Mesothelial cell of epicardium (in vitro differentiated cells): ENCODE results near the gene GPC4. TPM values are rescaled to one million over a fixed set of nuclear protein-coding genes. Genes with fewer than 3 reads are reported as not detected.

ENCODE experiments used
- DNase-seq, 2 experiments: peaks; one replicate each; pipeline ENCODE4 v3.0.0; 2021; ENCODE audit warnings: low spot score in 2 of 2; ENCODE audit not compliant: unreplicated experiment in 2 of 2
- H3K27ac Mint-ChIP-seq: 2 replicates; pipeline ENCODE4 v1.8.0; 2021; ENCODE audit warnings: mixed read lengths
- H3K27me3 Mint-ChIP-seq: 2 replicates; pipeline ENCODE4 v1.8.0; 2021; ENCODE audit warnings: low read depth, mixed read lengths
- H3K36me3 Mint-ChIP-seq: 2 replicates; pipeline ENCODE4 v1.8.0; 2021; ENCODE audit warnings: mixed read lengths
- H3K4me1 Mint-ChIP-seq: 2 replicates; pipeline ENCODE4 v1.8.0; 2021; ENCODE audit warnings: mixed read lengths
- H3K4me3 Mint-ChIP-seq: 2 replicates; pipeline ENCODE4 v1.8.0; 2021; ENCODE audit warnings: mild to moderate bottlenecking, moderate library complexity, mixed read lengths
- H3K9me3 Mint-ChIP-seq: 2 replicates; pipeline ENCODE4 v1.8.0; 2021; ENCODE audit warnings: mixed read lengths
- total RNA-seq: library from RNA; stranded (reverse); gene quantifications from 3 replicates; pipeline ENCODE4 v1.2.1, GENCODE V29; 2021
- TF ChIP-seq, protein P1 (sequence below): fragments of 200-600 bp; sonication (generic); IDR thresholded peaks from one replicate; pipeline ENCODE4 v1.5.0; 2021; ENCODE audit warnings: antibody characterized with exemption; ENCODE audit not compliant: unreplicated experiment

Gene GPC4
- total RNA-seq, 1 donor from 2014 or later: 44.8 TPM

DNA sequence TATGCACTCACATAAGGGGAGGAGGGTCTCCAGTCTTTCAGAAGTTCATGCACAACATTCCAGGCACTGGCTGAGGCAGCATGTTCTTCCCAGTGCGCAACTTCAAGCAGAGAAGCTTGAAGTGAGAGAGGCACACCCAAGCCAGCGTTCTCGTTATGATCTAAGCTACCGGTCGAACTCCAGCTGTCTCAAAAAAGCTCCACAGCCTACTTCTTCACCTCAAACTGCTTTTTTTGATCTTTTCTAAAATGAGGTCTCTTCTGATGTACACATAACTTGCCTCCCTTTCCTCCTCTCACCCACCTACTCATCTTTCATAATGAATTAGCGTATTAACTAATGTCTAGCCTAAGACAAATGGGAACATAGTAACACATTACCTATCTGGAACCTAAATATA lies 25.3 kb downstream of the GPC4 start:
- peak overlapping the region; percentile 18 for H3K27ac Mint-ChIP-seq
- no peak overlapping the region for H3K4me3 Mint-ChIP-seq
- H3K36me3 Mint-ChIP-seq: no peaks in the 10 kb centered on the region
- TF ChIP-seq, protein P1, sequence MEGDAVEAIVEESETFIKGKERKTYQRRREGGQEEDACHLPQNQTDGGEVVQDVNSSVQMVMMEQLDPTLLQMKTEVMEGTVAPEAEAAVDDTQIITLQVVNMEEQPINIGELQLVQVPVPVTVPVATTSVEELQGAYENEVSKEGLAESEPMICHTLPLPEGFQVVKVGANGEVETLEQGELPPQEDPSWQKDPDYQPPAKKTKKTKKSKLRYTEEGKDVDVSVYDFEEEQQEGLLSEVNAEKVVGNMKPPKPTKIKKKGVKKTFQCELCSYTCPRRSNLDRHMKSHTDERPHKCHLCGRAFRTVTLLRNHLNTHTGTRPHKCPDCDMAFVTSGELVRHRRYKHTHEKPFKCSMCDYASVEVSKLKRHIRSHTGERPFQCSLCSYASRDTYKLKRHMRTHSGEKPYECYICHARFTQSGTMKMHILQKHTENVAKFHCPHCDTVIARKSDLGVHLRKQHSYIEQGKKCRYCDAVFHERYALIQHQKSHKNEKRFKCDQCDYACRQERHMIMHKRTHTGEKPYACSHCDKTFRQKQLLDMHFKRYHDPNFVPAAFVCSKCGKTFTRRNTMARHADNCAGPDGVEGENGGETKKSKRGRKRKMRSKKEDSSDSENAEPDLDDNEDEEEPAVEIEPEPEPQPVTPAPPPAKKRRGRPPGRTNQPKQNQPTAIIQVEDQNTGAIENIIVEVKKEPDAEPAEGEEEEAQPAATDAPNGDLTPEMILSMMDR: no peak
- no peak for DNase-seq
- peaks cover 66% of the 10 kb centered on the region for H3K4me1 Mint-ChIP-seq
- peaks cover 12% of the 10 kb centered on the region for H3K27me3 Mint-ChIP-seq
- no peaks in the 10 kb centered on the region for H3K9me3 Mint-ChIP-seq

DNA sequence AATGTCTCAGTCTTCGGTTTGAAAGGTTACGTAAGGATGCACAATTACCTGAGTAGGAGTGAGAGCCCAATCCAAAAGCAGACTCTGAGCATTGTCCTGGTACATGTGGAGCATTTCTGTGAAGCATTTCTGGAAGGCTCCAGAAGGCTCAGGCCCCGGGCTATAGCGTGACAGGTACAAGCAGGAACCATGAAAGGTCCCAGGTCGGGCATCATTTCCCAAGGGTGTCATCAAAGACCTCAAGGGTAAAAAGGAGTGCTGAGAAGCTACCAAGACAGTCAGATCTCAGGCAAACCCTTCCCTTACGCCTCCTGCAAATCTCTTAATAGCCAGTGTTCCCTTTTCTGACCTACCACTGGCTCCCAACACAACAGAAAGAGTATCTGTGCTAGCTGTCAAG lies 30.8 kb downstream of the GPC4 start:
- Mint-ChIP-seq H3K27ac (peak overlapping the region; percentile 76), H3K4me3 (no peak overlapping the region), H3K4me1 (peaks cover 58% of the 10 kb centered on the region), H3K36me3 (no peaks in the 10 kb centered on the region), H3K9me3 (no peaks in the 10 kb centered on the region), H3K27me3 (peaks cover 12% of the 10 kb centered on the region)
- TF ChIP-seq, protein P1: no peak
- DNase-seq: no peak

DNA sequence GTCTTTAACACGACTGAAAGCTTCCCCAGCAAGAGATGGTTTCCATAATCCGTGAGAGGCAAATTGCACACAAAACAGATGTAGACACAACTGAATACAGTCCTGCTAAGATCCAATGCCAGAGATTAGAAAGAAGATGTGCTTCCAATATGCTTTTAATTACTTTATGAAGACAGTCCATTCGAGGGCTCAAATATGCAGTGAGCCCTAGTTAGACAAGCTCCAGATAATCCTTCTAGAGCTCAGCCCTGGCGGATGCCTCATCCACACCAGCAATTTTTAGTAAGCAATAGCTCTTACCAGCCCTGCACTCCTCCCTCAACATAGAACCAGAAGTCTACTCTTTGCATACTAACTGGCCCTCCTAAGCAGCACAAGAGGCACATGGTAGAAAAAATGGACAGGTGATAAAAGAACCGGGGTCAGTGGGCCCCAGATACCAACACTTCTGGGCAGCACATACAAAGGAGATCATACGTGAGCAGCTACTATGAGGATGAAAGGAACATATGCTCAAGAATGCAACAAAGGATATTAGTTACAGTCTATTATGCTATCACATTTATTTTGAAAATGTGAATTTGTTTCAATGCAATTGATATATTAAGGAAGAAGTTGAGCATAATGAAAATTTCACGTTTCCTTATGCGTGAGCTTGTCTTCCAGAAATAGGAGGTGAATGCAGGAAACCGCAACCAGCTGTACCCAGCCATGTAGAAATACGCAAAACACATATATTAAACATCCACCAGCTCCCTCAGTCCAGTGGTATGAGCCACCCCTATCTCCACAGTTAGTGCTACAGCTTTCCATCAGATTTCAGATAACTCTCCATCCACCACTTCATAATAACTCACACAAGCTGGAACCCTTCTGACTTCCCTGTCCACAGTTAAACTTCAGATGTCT lies 34.3 kb downstream of the GPC4 start:
- Mint-ChIP-seq H3K9me3 (no peaks in the 10 kb centered on the region), H3K36me3 (no peaks in the 10 kb centered on the region), H3K27ac (no peak overlapping the region), H3K27me3 (peaks cover 9% of the 10 kb centered on the region), H3K4me1 (peaks cover 64% of the 10 kb centered on the region), H3K4me3 (no peak overlapping the region)
- DNase-seq: no peak
- TF ChIP-seq, protein P1: no peak

DNA sequence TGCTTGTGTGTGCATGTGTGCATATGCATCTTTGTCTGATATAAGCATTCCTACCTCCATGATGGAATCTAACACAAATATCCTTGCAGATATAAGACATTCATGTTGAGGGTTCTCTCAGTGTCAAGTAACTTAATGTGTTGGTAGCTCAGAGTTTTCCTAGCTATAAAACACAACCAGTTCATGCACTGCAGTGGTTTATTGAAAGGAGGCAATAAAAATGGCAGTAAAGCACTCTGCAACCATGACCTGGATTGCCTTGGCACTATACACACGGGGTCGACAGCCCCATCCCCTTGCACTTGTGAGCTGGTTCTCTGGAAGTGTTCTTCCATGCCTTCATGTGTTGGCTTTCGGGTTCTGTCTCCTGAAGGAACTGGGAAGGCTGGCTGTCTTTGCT lies 38.9 kb downstream of the GPC4 start:
- H3K36me3 Mint-ChIP-seq: no peaks in the 10 kb centered on the region

DNA sequence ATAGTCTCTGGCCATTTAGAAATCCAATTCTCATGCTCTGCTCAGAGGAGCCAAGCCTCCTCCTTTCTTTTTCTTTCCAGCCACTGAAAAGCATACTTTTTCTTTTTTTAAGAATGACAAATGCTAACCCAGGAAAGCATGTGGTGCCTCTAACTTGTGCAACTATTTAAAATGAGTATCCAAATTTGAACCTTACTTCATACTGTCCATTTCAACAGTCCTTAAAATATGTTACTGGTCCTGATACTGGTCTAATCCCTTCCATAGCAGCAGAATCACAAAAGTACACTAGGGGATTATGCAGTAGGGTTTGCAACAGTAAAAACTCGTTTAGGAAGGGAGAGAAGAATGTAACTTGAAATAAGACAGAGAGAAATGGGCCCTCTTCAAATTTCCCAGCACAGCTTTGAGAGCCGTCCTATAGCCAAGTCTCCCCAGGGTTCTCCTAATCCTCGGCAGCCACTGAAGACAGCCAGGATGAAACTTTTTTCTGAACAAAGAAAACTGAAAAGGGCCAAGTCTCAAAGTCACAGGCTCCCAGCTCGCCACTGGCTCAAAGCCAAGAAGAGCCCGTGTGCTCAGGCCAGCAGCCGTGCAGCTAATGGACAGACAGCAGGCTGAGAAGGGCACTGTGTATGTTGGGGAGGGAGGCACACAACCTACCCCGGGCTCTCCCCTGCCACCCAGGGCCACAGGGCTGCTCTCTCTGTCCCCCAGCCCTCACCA lies 39.5 kb downstream of the GPC4 start:
- TF ChIP-seq, protein P1: no peak
- no peaks in the 10 kb centered on the region for H3K9me3 Mint-ChIP-seq
- peak overlapping the region; percentile 64 for H3K27ac Mint-ChIP-seq
- no peaks in the 10 kb centered on the region for H3K36me3 Mint-ChIP-seq
- H3K4me3 Mint-ChIP-seq: no peak overlapping the region
- peaks cover 75% of the 10 kb centered on the region for H3K4me1 Mint-ChIP-seq
- peaks cover under 1% of the 10 kb centered on the region for H3K27me3 Mint-ChIP-seq
- DNase-seq: peak in 1 of 2 experiments; percentile 27

More for the DNA sequence above, 38.9 kb downstream of the GPC4 start:
- H3K4me1 Mint-ChIP-seq: peaks cover 73% of the 10 kb centered on the region
- H3K4me3 Mint-ChIP-seq: no peak overlapping the region
- peak overlapping the region; percentile 64 for H3K27ac Mint-ChIP-seq
- H3K9me3 Mint-ChIP-seq: no peaks in the 10 kb centered on the region
- no peak for DNase-seq
- TF ChIP-seq, protein P1: no peak
- H3K27me3 Mint-ChIP-seq: peaks cover 3% of the 10 kb centered on the region
